Breast epithelium (tissue), 4 donors: ENCODE data around the gene OR2G2. TPM values are rescaled to one million over a fixed set of nuclear protein-coding genes. Genes with fewer than 3 reads are reported as not detected.

ENCODE experiments used
- DNase-seq, 2 donors: peaks; one replicate each; pipeline ENCODE4 v3.0.0-alpha.2; 2019; ENCODE audit warnings: low spot score in 2 of 2
- H3K27ac ChIP-seq, 2 donors: fragments of 200-600 bp; sonication (generic) in 1 of 2; one replicate each; pipeline ENCODE4 v1.5.1; 2016 to 2019; ENCODE audit warnings: mild to moderate bottlenecking in 1 of 2
- H3K27me3 ChIP-seq, 2 donors: fragments of 200-600 bp; sonication (generic) in 1 of 2; one replicate each; pipeline versions ENCODE4 v1.5.1 to v1.6.0; 2017 to 2019; ENCODE audit warnings: control low read depth in 1 of 2, mild to moderate bottlenecking in 1 of 2
- H3K36me3 ChIP-seq: fragments of 200-600 bp; one replicate; pipeline ENCODE4 v1.5.1; 2019
- H3K4me1 ChIP-seq, 2 donors: fragments of 200-600 bp; sonication (generic); one replicate each; pipeline ENCODE4 v1.5.1; 2016 to 2019; ENCODE audit warnings: control low read depth in 1 of 2
- H3K4me3 ChIP-seq, 3 donors: fragments of 200-600 bp; sonication (generic); 1 replicate in 2 of 3; 2 replicates in 1 of 3; pipeline ENCODE4 v1.5.1; 2016 to 2019; ENCODE audit warnings: mild to moderate bottlenecking in 3 of 3, moderate library complexity in 2 of 3
- H3K9me3 ChIP-seq, 2 donors: fragments of 200-600 bp; sonication (generic) in 1 of 2; one replicate each; pipeline ENCODE4 v1.5.1; 2016 to 2019; ENCODE audit warnings: control low read depth in 1 of 2
- CTCF ChIP-seq, 3 donors: fragments of 450-650 bp; IDR thresholded peaks; one replicate each; pipeline ENCODE4 v1.5.1; 2016 to 2017; ENCODE audit warnings: antibody characterized with exemption in 3 of 3, mild to moderate bottlenecking in 3 of 3, moderate library complexity in 3 of 3
- POLR2A ChIP-seq: fragments of 450-650 bp; IDR thresholded peaks from one replicate; pipeline ENCODE4 v1.6.1; 2016; ENCODE audit warnings: antibody characterized with exemption, mild to moderate bottlenecking, moderate library complexity
- POLR2AphosphoS5 ChIP-seq, 3 donors: sonication (generic); formaldehyde crosslinking; IDR thresholded peaks; one replicate each; pipeline ENCODE4 v1.6.1; 2017; ENCODE audit warnings: antibody characterized with exemption in 3 of 3
- intact Hi-C: fragments of 100-400 bp; cut with DNase I; formaldehyde crosslinking; loops from one replicate; pipeline ENCODE4 v1.15.1; 2023; ENCODE audit warnings: low total_unique reads
- total RNA-seq, 3 donors: library from RNA; depleted of rRNA; stranded (reverse); fragments of >200 nt; gene quantifications; one replicate each; pipeline ENCODE4 v1.1.0, GENCODE V29; 2016

OR2G2 gene
- total RNA-seq, 3 donors from 2014 or later: not detected

GRCh38 chr1:247605286-247605685 is 17.1 kb downstream of the OR2G2 start, which contains the start of gene OR2G3:
OR2G3 (plus strand) TSS chr1:247605586; CDS start chr1:247605586, 0 bp downstream.
- no peaks in the 10 kb centered on the region for H3K9me3 ChIP-seq
- no peaks in the 10 kb centered on the region for H3K27me3 ChIP-seq
- H3K27ac ChIP-seq: no peak within 1 kb of the TSS
- H3K4me1 ChIP-seq: no peaks in the 10 kb centered on the region
- no peak for DNase-seq
- TF ChIP-seq POLR2A (no peak), CTCF (IDR thresholded peaks at IDR 0.05) (no peak), POLR2AphosphoS5 (IDR thresholded peaks at IDR 0.05) (no peak)
- intact Hi-C loops: no loop called here
- no peak within 1 kb of the TSS for H3K4me3 ChIP-seq
- no peaks in the 10 kb centered on the region for H3K36me3 ChIP-seq

- Histone ChIP-seq H3K36me3 (no peaks in the 10 kb centered on the region), H3K9me3 (no peaks in the 10 kb centered on the region), H3K4me3 (no peak overlapping the region), H3K27me3 (no peaks in the 10 kb centered on the region), H3K4me1 (no peaks in the 10 kb centered on the region), H3K27ac (no peak overlapping the region)
- intact Hi-C loops: no loop called here
- no peak for TF ChIP-seq CTCF (IDR thresholded peaks at IDR 0.05)
- no peak for TF ChIP-seq POLR2A
- no peak for TF ChIP-seq POLR2AphosphoS5 (IDR thresholded peaks at IDR 0.05)
- DNase-seq: no peak
Measured at GRCh38 chr1:247613405-247613804, 25.2 kb downstream of the OR2G2 start.

- intact Hi-C loops: no loop called here
- no peaks in the 10 kb centered on the region for H3K4me1 ChIP-seq
- TF ChIP-seq POLR2A (no peak), POLR2AphosphoS5 (IDR thresholded peaks at IDR 0.05) (no peak), CTCF (IDR thresholded peaks at IDR 0.05) (no peak)
- H3K27ac ChIP-seq: no peak overlapping the region
- no peaks in the 10 kb centered on the region for H3K36me3 ChIP-seq
- H3K4me3 ChIP-seq: no peak overlapping the region
- no peaks in the 10 kb centered on the region for H3K27me3 ChIP-seq
- DNase-seq: no peak
- H3K9me3 ChIP-seq: no peaks in the 10 kb centered on the region
Measured at GRCh38 chr1:247614625-247615024, 26.5 kb downstream of the OR2G2 start.

GRCh38 chr1:247627951-247628350 is 39.8 kb downstream of the OR2G2 start:
- DNase-seq: no peak
- H3K36me3 ChIP-seq: no peaks in the 10 kb centered on the region
- H3K4me3 ChIP-seq: no peak overlapping the region
- H3K9me3 ChIP-seq: peaks cover 0 to 4% of the 10 kb centered on the region in 2 donors
- H3K27ac ChIP-seq: no peak overlapping the region
- H3K27me3 ChIP-seq: no peaks in the 10 kb centered on the region
- intact Hi-C loops: no loop called here
- no peaks in the 10 kb centered on the region for H3K4me1 ChIP-seq
- TF ChIP-seq CTCF (IDR thresholded peaks at IDR 0.05): no peak
- no peak for TF ChIP-seq POLR2AphosphoS5 (IDR thresholded peaks at IDR 0.05)
- no peak for TF ChIP-seq POLR2A

- no peak for DNase-seq
Measured at GRCh38 chr1:247638011-247638410, 49.9 kb downstream of the OR2G2 start.

More at GRCh38 chr1:247638011-247638410, 49.9 kb downstream of the OR2G2 start:
- TF ChIP-seq POLR2AphosphoS5 (IDR thresholded peaks at IDR 0.05): no peak
- TF ChIP-seq POLR2A: no peak
- no peak for TF ChIP-seq CTCF (IDR thresholded peaks at IDR 0.05)
- Histone ChIP-seq H3K9me3 (no peaks in the 10 kb centered on the region), H3K36me3 (no peaks in the 10 kb centered on the region), H3K27ac (no peak overlapping the region), H3K4me1 (no peaks in the 10 kb centered on the region), H3K27me3 (no peaks in the 10 kb centered on the region), H3K4me3 (no peak overlapping the region)
- intact Hi-C loops: no loop called here
